HepG2 (cell line): ENCODE measurements around the gene MCOLN1. TPM values are rescaled to one million over a fixed set of nuclear protein-coding genes. Genes with fewer than 3 reads are reported as not detected.

ENCODE experiments used
- CBX1 ChIP-seq: IDR thresholded peaks from one replicate; pipeline ENCODE4 v1.6.1; 2016; ENCODE audit warnings: antibody characterized with exemption, low read depth
- CCAR2 ChIP-seq: fragments of 200-400 bp; formaldehyde crosslinking; optimal IDR thresholded peaks from 2 replicates; pipeline ENCODE3; 2018; ENCODE audit warnings: low read depth, mild to moderate bottlenecking, low read length, moderate library complexity
- E2F1 ChIP-seq: sonication (generic); formaldehyde crosslinking; IDR thresholded peaks from 2 replicates; pipeline ENCODE4 v1.5.0; 2020; ENCODE audit warnings: missing genetic modification reagents
- JARID2 ChIP-seq: sonication (generic); formaldehyde crosslinking; IDR thresholded peaks from 2 replicates; pipeline ENCODE4 v1.8.1; 2023; ENCODE audit warnings: missing genetic modification reagents, inconsistent platforms; ENCODE audit not compliant: insufficient replicate concordance
- MXD1 ChIP-seq: sonication (generic); formaldehyde crosslinking; IDR thresholded peaks from 2 replicates; pipeline ENCODE4 v1.4.0; 2020; ENCODE audit warnings: mild to moderate bottlenecking, missing genetic modification reagents
- PAF1 ChIP-seq: IDR thresholded peaks from 2 replicates; pipeline ENCODE4 v1.6.1; 2016; ENCODE audit warnings: missing genetic modification reagents, missing compliant biosample characterization
- PBX2 ChIP-seq: IDR thresholded peaks from 2 replicates; pipeline ENCODE4 v1.6.1; 2016; ENCODE audit warnings: control low read depth
- RFXANK ChIP-seq: IDR thresholded peaks from 2 replicates; pipeline ENCODE4 v1.6.1; 2016
- TAF1 ChIP-seq: sonication (generic); formaldehyde crosslinking; IDR thresholded peaks from 2 replicates; pipeline ENCODE4 v1.4.0; 2020; ENCODE audit warnings: missing genetic modification reagents
- TOE1 ChIP-seq: sonication (generic); formaldehyde crosslinking; IDR thresholded peaks from 2 replicates; pipeline ENCODE4 v1.4.0; 2020; ENCODE audit warnings: mild to moderate bottlenecking, missing genetic modification reagents
- U2AF2 ChIP-seq: fragments of 200-400 bp; formaldehyde crosslinking; IDR thresholded peaks from 2 replicates; pipeline ENCODE4 v1.6.1; 2017; ENCODE audit warnings: low read depth, mild to moderate bottlenecking, low read length
- ZBTB10 ChIP-seq: sonication (generic); formaldehyde crosslinking; IDR thresholded peaks from 2 replicates; pipeline ENCODE4 v1.4.0; 2020; ENCODE audit warnings: missing genetic modification reagents, borderline replicate concordance
- ZNF281 ChIP-seq: sonication (generic); formaldehyde crosslinking; IDR thresholded peaks from 2 replicates; pipeline ENCODE4 v1.4.0; 2020; ENCODE audit warnings: missing genetic modification reagents, borderline replicate concordance
- ZNF362 ChIP-seq: sonication (generic); formaldehyde crosslinking; IDR thresholded peaks from 2 replicates; pipeline ENCODE4 v1.4.0; 2020; ENCODE audit warnings: missing genetic modification reagents, mild to moderate bottlenecking, borderline replicate concordance
- ZNF513 ChIP-seq: sonication (generic); formaldehyde crosslinking; conservative IDR thresholded peaks from 2 replicates; pipeline ENCODE4 v1.5.0; 2020; ENCODE audit warnings: missing genetic modification reagents
- ZNF614 ChIP-seq: IDR thresholded peaks from 2 replicates; pipeline ENCODE4 v1.6.1; 2018; ENCODE audit warnings: missing biosample characterization, missing genetic modification reagents, inconsistent platforms, borderline replicate concordance
- polyA plus RNA-seq, 8 experiments: library from polyadenylated mRNA; depleted of rRNA in 3 of 8; stranded (reverse) in 7 of 8; unstranded in 1 of 8; fragments of >200 nt; fragmentation: Illumina TruSeq in 4 of 8; extraction: Trizol in 4 of 8; gene quantifications; 2 replicates each; pipeline versions ENCODE4 v1.2.1 to v1.2.3, GENCODE V29; 2011 to 2016; ENCODE audit warnings: low read depth in 4 of 8, missing spikeins in 1 of 8, mixed read lengths in 1 of 8; ENCODE audit not compliant: insufficient read depth in 1 of 8
- total RNA-seq, 5 experiments: library from RNA; depleted of rRNA; stranded (reverse); fragments of >200 nt; fragmentation: Illumina TruSeq; extraction: Trizol; gene quantifications; 2 replicates each; pipeline ENCODE4 v1.2.3, GENCODE V29; 2016; ENCODE audit warnings: low read depth in 1 of 5

Gene MCOLN1
- total and polyA plus RNA-seq, 2 of the 13 experiments (the other 11 are each of a cell fraction or from before 2014, with no cell fraction given) = 3.4 to 15.7 TPM

GRCh38 chr19:7500811-7501450, 21.5 kb upstream of the MCOLN1 start (continued):
- TF ChIP-seq ZNF362 (CRISPR knock-in tag) (0 out of 2 replicates have a peak, but pooled peaks have one; percentile 31), MXD1 (CRISPR knock-in tag) (peak; percentile 84), ZNF513 (CRISPR knock-in tag) (no peak), CCAR2 (no peak), JARID2 (CRISPR knock-in tag) (no peak), PBX2 (CRISPR knock-in tag) (no peak), TAF1 (CRISPR knock-in tag) (no peak), U2AF2 (no peak), ZNF281 (CRISPR knock-in tag) (no peak), TOE1 (CRISPR knock-in tag) (no peak), PAF1 (CRISPR knock-in tag) (no peak), ZBTB10 (CRISPR knock-in tag) (no peak), E2F1 (CRISPR knock-in tag) (no peak), ZNF614 (CRISPR knock-in tag) (no peak), CBX1 (no peak), RFXANK (CRISPR knock-in tag) (no peak)
